T-helper 2 cell treated with Interferon-gamma antibody and Interleukin-4, amounts not matched to agents 100 ng/mL and 5 ng/mL, for 36 hours (primary cell): Measurements from ENCODE around the gene RTN3. TPM values are rescaled to one million over a fixed set of nuclear protein-coding genes. Genes with fewer than 3 reads are reported as not detected.
"Not testable (repeated sequence)": the region's sequence is repeated elsewhere in the genome, so short reads cannot be mapped to it uniquely, and the experiment has no call there.

Source experiments
- intact Hi-C: fragments of 100-400 bp; cut with micrococcal nuclease; formaldehyde crosslinking; loops from one replicate; pipeline ENCODE4 v1.15.1; 2023
- total RNA-seq: library from RNA; stranded (reverse); gene quantifications from 2 replicates; pipeline ENCODE4 v1.2.3, GENCODE V29; 2022

Gene RTN3
- total RNA-seq, 1 donor from 2014 or later = 68.2 TPM

DNA sequence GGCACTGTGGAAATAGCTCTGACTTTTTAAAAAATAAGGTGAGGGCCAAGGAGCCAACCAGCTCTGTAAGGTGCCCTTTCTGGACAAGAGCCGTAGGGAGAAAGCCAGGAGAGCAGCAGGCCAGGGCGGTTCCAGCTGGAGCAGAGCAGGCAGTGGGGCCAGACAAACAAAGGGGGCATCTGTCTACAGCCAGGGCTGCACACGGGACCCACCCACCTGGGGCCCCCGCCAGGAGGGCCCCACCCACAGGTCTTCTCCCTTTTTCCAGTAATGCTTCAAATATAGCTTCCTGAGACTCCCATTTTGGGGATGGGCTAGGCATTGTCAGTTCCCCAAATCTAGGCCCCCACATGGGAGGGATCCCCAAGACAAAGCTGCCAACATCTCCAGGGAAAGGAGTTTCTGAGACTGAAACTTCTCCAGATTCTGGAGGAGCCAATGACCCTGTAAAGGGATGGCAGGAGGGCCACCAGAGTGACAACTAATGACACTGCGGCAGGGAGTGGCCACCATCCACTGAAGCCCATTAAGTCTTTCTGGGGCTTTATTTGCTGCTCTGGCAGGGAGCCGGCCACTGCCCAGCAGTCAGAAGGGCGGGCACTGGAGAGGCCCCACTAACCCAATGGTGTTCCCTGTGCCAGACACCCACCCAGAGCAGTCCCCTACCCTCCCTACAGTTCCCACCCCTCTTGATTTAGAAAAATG, 85.4 kb downstream of the RTN3 start:
- intact Hi-C loops = loop anchor here (5.0 kb wide), 4 partner anchors 71 to 381 kb away; partner anchors contain the start of genes ATL3 and MARK2

DNA sequence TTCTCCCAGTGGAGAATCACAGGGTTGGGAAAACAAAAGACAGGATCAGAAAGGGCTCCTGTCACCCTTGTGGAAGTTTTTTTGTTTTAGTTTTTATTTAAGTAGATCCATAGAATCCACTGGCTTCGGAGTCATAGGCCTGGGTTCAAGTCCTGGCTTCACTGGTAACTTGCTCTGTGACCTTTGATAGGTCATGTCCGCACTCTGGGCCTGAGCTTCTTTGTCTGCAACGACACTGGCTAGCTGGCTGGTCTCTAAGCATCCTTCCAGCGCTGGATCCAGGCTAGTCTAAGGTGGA, 85.9 kb downstream of the RTN3 start:
- intact Hi-C loops = loop anchor here (5.0 kb wide), 4 partner anchors 70 to 380 kb away; partner anchors contain the start of genes ATL3 and MARK2

DNA sequence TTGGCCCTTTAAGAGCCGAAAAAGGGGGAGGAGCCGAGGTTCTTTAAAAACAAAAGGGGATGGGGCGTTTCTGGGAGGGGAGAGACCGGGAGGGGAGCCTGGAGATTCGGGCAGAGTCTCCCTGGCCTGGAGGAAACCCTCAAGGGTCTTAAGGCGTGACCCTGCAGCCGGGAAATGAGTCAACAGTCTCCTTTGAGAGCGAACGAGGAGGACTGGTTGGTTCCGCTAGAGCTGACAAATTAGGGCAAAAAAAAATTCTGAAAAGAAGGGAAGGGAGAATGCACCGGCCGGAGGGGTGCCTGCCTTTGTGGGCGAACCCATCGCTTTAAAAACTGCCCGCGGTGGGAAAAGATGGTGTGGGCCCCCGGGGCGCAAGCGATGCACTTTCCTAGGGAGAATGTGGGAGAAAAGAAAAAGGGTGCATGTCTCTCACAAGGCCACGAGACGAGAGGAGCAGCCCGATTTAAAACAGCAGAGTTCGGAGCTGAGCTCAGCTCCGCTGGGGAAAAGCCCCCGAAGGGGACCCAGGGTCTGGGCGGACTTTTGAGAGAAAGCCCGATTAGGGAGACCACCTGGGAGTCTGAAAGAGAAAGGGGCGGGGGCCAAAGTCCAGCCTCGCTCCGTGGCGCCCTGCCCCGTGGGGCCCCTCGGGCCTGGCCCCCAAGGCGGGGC, 86.4 kb downstream of the RTN3 start:
- intact Hi-C loops = loop anchor here (1.0 to 5.0 kb wide), 5 partner anchors 46 to 380 kb away; partner anchors contain the start of genes ATL3, MARK2 and SPINDOC

DNA sequence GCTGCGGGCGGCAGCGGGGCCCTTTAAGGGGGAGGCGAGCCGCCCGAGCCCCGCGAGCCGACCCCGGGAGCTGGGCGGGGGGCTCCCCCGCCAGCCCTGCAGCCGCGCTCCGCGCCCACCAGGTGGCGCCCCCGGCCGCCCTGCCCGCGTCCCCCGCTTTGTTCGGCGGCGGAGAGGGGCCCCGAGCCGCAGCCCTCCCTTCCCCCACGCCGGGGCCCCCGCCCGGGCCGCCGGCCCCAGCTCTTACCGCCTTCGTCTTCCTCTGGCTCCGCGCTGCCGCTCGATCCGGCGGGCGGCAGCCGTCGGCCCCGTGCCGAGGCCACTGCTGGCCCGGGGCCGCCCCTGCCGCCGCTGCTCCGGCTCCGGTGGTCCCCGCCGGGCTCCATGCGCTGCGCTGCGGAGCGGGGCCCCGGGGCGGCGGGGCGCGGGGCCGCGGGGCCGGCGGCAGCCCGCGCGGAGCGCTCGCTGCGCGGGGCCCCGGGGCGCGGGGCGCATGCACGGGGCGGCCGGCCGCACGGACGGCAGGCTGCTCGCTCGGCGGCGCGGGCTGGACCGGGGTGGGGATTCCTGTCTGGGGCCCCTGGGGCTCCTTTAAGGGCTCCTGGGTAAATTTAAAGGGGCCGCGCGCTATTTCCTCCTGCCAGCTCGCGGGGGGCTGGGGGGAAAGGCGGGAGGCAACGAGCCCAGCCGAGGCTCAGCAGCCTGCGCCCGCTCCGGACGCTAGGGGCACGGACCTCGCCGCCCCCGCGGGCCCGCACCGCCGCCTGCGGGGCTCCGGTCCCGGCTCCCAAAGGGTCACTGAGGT, 87.1 kb downstream of the RTN3 start, which contains the start of gene ZFTA:
Gene ZFTA, minus strand, starts transcription at position 539 of the 805 bp plus-strand sequence. Its CDS starts 153 bp downstream, at position 386.
- intact Hi-C loops = loop anchor here (1.0 to 5.0 kb wide), 5 partner anchors 45 to 379 kb away; partner anchors contain the start of genes ATL3, MARK2 and SPINDOC

DNA sequence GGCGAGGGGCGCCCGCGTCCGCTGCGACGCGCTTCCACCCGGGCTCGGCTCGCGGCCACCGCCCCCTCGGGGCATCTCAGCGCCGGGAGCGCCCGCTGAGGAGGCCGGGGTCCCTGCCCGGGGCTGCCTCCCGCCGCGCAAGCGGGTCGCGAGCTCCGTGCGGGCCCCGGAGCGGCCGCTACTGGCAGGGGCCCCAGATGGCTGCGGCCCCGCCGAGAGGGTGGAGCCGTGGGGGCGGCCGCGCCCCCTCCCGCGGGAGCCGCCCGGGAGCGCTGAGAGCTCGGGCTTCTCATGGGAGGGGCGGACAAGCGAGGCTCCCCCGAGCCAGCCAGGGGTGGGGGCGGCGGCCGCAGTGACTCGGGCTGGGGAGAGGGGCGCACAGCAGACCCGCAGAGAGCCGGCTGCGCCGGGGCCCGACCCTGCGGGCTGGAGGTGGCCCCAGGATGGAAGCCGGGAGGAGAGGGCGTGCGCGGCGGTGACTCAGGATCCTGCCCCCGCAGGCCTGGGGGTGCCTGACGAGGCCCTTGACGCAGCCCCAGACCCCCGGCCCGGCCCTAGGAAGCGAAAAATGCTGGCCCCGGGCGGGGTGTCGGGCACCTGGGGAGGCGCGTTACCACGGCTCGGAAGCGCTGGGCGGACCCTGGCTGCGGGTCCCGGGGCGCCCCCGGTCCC, 87.9 kb downstream of the RTN3 start:
- intact Hi-C loops = loop anchor here (5.0 kb wide), 4 partner anchors 68 to 378 kb away; partner anchors contain the start of genes ATL3 and MARK2

DNA sequence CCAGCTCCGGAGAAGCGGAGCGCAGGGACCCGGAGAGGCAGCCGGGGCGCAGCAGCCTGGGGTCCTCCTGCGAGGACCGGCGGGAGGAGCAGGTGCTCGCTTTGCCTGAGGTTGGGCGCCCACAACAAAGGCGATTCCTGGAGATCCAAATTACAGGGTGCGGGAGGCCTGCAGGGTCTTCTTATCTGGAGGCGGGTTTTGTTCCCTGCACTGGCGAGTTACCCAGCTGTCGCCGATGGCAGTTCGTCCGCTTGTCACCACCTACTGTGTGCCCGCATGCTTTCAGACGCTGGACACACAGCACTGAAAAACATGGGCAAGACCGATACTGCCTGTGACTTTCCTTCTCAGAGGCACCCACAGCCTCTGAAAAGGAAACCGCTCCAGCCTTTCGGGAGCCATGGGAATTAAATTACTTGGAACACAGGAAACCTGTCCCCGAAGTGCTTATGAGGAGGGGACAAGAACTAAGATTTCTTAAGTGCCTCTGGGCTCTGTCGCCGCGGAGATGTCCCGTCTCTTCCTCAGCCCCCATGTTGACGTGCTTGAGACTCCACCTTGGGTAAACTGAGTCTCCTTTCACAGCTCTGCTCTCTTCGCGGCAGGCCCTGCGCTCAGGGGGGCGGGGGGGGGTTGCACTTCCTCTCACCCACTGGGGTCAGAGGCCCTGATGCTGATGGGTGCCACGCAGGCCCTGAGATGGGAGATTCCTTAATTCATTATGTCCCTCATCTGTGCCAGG, 88.6 kb downstream of the RTN3 start:
- intact Hi-C loops = loop anchor here (5.0 kb wide), 4 partner anchors 67 to 377 kb away; partner anchors contain the start of genes ATL3 and MARK2

DNA sequence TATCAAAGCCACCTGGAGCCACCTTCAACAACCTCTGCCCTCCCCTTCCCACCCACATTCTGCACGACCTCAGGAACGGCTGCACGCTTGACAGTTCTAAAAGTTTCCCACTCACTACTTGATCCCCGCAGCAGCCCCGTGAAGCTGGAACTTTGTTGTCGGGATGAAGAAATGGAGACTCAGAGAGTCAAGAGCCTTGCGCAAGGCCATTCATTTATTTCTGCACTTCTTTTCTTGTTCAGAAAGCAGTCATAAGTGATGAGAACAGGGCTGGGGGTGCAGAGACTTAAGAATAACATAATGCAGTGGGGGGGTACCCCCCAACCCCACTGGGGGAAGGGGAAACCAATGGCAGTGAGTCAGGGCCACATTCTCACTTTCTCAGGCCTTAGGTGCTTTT, 89.5 kb downstream of the RTN3 start:
- intact Hi-C loops = no loop called here

DNA sequence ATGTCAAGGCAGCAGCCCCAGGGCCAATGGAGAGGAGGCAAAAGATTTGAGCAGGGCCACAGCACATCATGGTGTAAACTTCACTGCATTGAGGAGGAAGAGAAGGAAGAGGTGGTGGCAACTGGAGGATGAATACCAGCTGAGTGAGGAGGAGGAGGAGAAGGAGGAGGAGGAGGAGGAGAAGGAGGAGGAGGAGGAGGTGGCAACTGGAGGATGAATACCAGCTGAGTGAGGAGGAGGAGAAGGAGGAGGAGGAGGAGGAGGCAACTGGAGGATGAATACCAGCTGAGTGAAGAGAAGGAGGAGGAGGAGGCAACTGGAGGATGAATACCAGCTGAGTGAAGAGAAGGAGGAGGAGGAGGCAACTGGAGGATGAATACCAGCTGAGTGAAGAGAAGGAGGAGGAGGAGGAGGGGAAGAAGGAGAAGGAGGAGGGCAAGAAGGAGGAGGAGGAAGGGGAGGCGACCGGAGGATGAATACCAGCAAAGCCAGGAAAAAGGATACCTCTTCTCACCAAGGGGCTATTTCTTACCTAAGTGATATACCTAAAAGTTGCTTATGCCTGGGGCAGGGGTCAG, 90.5 kb downstream of the RTN3 start:
- intact Hi-C loops = not testable (repeated sequence)

DNA sequence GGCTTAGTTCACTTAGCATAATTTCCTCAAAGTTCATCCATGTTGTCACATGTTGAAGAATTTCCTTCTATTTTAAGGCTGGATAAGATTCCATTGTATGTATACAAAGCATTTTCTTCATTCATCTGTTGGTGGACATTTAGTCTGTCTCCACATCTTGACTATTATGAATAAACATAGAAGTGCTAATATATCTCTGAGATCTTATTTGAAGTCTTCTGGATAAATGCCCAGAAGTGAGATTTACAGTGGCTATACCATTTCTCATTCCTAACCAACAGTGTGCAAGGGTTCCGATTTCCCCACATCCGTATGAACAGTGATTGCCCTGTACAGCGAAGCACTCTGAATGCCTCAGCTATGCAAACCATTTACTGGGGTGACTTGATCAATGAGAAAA, 93.9 kb downstream of the RTN3 start:
- intact Hi-C loops = no loop called here

DNA sequence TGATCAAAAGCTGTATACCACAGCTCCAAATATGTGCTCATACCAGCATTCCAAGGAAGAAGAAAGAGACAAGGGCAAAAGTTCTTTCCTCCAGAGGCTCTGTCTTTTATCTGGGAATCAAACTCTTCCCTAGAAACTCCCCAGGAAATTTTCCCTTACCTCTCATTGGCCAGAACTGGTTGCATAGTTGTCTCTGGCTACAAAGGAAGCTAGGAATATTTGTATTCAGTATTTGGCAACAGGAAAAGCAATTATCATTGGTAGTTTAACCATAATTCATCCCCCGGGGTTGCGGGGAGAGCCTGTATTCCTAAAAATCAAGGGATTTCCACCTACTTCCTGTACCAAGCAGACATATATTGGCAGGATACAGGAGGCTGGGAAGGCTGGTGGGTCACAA, 97.7 kb downstream of the RTN3 start:
- intact Hi-C loops = no loop called here

DNA sequence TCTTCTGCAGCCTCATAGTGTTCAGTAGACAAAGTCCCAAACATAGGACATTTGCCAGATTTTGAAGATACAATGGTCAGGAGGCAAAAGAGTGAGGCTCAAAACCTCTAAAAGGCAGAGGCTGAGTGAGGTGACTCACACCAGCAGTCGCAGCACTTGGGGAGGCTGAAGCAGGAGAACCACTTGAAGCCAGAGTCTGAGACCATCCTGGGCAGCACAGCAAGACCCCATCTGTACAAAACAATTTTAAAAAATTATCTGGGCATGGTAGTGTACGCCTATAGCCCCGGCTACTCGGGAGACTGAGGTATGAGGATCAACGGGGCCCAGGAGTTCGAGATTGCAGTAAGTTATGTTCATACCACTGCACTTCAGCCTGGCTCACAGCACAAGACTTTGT, 101.4 kb downstream of the RTN3 start:
- intact Hi-C loops = no loop called here

DNA sequence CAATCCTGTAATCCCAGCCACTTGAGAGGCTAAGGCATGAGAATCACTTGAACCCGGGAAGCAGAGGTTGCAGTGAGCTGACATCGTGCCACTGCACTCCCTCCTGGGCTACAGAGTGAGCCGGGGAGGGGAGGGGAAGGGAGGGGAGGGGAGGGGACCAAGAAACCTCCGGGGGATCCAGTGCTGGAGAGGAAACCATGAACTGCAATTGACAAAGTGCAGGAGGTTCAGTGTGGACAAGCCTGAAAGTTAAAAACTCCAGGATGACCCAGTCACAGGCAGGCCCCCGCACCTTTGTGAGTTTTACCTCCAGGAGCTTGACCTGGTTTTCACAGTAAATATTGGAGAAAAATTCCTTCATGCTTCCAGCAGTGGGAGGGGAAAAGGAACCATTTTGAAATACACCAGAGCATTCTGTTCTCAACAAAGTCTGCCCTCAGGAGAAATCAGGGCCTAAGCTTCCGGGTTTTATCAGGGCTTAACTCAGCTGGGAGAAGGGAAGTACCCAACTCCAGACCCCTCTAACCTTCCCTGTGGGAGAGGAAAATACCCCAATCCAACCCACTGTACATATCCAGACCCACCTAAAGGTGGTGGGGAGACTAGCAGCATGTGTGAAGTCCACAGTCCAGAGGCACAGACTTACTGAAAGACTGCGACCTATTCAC, 102.8 kb downstream of the RTN3 start:
- intact Hi-C loops = no loop called here

DNA sequence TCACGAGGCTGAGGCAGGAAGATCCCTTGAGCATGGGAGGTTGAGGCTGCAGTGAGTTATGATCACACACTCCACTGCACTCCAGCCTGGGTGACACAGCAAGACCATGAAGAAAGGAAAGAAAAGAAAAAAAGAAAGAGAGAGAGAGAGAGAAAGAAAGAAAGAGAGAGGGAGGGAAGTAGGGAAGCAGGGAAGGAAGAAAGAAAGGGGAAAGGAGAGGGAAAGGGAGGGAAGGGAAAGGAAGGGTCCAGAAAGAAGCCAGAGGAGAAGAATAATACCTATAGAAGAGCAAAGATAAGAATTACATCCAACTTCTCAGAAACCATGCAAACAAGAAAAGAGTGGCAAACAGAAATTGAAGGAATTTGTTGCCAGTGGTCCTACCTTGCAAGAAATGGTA, 104.5 kb downstream of the RTN3 start:
- intact Hi-C loops = no loop called here

DNA sequence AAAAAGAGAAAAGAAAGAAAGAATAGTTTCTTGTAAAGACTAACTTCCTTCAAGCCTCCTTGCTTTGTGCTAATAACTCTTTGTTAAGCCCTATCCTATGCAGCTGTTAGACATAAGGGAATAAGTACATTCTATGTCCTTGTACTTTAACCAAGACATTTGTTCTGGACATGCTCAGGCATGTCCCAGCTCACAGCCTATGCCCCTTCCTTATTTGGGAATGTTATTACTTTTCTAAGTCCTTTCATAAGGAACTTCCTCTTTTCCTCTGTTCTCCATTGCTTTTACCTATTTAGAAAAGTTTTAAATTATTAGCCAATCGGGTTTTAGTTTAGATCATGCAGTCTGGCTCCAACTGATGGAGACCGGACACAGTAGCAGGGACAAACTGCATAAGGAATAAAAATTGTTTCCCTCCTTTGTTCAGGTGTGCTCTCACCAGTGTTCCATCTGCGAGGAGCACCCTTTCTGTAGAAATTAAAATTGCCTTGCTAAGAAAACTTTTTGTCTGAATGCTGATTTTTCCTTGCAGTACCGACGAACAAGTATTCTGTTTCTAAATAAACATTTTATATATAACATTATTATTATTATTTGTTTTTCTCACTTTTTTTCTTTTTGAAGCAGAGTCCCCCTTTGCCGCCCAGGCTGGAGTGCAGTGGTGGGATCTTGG, 110.3 kb downstream of the RTN3 start:
- intact Hi-C loops = no loop called here

DNA sequence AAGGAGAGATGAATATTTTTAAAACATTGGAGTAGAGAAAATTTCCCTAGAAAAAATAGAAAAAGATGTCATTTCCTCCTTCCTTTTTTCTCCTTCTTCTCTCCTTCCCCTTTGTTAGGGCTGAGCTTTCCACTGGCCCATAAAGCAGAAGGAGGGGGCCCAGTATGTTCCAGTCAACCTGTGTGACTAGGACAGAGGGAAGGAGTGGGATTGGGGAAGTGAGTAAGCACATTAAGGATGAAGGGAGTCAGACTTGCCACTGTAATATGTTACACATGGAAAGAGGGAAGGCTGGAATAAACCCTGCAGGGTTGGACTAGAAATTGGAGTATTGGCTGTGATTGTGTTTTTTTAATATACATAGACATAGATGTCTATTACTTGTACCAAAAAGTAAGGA, 111.9 kb downstream of the RTN3 start:
- intact Hi-C loops = no loop called here

DNA sequence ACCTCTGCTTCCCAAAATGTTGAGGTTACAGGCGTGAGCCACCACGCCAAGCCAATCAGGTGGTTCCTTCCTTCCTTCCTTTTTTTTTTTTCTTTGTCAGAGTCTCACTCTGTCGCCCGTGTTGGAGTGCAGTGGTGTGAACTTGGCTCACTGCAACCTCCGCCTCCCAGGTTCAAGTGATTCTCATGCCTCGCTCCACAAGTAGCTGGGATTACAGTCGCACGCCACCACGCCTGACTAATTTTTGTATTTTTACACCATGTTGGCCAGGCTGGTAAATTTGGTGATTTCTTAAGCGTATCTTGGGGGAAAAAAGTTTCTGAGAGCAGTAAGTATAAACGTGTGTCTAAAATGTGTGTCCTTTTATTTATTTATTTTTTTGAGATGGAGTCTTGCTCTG, 113.8 kb downstream of the RTN3 start:
- intact Hi-C loops = no loop called here

DNA sequence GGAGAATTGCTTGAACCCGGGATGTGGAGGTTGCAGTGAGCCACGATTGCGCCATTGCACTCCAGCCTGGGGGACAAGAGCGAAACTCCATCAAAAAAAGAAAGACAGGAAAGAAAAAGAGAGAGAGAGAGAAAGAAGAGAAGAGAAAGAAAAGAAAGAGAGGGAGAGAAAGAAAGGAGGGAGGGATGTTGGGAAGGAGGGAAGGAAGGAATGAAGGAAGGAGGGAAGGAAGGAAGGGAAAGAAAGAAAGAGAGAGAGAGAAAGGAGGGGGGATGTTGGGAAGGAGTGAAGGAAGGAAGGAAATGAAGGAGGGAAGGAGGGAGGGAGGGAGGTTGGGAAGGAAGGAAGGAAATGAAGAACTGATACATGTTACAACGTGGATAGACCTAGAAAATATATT, 119.6 kb downstream of the RTN3 start:
- intact Hi-C loops = no loop called here

DNA sequence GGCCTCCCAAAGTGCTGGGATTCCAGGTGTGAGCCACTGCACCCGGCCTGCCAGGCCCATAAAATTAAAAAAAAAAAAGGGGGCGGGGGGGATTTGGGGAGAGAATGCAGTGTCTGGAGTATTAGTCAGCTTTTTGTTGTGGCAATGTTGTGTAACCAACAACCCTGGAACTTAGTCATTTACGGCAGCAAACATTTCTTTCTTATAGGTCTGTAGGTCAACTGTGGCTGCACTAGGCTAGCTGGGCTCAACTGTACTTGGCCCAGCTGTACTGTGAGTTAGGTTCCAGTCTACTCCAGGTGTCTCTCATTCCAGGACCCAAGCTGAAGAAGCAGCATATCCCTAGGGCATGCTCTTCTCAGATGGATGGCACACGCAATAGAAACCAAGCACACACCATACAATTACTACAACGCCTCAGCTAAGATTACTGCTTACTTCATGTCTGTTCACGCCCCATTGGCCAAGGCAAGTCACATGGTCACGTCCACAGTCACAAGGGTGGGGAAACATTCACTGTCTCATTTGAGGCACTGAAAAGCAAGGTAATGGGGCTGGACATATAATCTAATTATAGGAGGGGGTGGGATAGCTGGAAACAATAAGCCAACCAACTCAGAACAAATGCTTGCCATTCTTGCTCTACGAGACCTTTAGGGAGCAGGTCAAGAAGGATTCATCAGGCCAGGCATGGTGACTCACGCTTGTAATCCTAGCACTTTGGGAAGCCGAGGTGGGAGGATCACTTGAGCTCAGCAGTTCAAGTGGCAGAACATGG, 121.5 kb downstream of the RTN3 start:
- intact Hi-C loops = no loop called here
